ENCODE measurements around the gene HDAC4. TPM values are rescaled to one million over a fixed set of nuclear protein-coding genes. Genes with fewer than 3 reads are reported as not detected.

The HDAC4 gene
- total and polyA plus RNA-seq, 2 experiments from 2014 or later: 9.3 to 10.8 TPM

DNA sequence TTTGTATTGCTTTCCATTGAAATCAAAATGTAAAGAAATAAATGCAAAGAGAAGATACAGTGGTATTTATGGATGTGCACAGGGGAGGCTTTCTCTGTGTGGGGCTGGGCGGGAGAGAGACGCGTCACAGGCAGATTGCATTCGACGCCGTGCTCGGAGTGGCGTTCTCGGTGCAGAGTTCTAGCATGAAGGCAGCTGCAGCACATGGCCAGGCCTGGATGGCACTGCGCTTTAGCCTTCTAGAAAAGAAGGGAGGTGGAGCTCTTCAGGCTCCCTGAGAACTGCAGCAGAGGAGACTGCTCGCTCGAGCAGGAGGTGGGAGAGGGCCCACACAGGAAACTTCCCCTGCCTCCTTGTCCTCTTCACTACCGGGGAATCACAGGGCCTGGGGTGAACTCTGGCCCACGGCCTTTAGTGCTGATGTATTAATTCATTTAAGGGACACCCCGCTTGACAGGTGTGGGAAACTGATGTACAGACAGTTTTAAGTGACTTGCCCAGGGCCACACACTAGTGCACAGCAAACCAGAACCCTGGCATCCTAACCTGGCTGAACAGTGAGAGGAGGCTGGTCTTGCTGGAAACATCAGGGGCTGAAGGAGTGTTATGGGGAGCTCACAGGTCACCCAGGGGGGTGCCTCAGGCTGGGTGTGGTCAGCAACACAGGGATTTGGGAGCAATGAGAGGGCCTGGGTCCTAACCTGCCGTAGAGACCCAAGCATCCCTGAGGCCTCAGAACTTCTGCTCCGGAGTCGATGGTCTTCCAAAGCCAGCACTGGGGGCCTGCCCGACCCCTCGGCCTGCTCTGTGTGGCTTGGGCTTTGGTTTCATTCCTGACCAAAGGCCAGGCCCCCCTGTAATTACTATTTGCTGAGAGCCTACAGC is 199.9 kb downstream of the HDAC4 start:
- Histone ChIP-seq H3K27me3 (no peaks in the 10 kb centered on the region), H2AFZ (no peak overlapping the region), H3K9me2 (replicated peaks; ENCODE audit: insufficient read depth) (no peaks in the 10 kb centered on the region), H3K9me3 (ENCODE audit: low read depth) (no peaks in the 10 kb centered on the region), H3K4me2 (no peak overlapping the region), H4K20me1 (ENCODE audit: insufficient read depth, poor library complexity, severe bottlenecking) (peaks cover 3% of the 10 kb centered on the region), H3K27ac (no peak overlapping the region), H3K79me2 (peaks cover 10% of the 10 kb centered on the region), H3K4me1 (ENCODE audit: insufficient read depth) (no peaks in the 10 kb centered on the region), H3K4me3 (no peak overlapping the region), H3K36me3 (replicated peaks; ENCODE audit: insufficient read depth, low read depth) (no peaks in the 10 kb centered on the region)
- DNase-seq (ENCODE audit: low spot score): no peak
- whole genome bisulfite sequencing (ENCODE audit: low lambda C conversion rate, missing lambda C conversion rate): 84% methylated on average over 20 of the region's 20 CpGs
- no peak for TF ChIP-seq EZH2 (IDR thresholded peaks at IDR 0.05; ENCODE audit: borderline replicate concordance)
- TF ChIP-seq, protein P1, sequence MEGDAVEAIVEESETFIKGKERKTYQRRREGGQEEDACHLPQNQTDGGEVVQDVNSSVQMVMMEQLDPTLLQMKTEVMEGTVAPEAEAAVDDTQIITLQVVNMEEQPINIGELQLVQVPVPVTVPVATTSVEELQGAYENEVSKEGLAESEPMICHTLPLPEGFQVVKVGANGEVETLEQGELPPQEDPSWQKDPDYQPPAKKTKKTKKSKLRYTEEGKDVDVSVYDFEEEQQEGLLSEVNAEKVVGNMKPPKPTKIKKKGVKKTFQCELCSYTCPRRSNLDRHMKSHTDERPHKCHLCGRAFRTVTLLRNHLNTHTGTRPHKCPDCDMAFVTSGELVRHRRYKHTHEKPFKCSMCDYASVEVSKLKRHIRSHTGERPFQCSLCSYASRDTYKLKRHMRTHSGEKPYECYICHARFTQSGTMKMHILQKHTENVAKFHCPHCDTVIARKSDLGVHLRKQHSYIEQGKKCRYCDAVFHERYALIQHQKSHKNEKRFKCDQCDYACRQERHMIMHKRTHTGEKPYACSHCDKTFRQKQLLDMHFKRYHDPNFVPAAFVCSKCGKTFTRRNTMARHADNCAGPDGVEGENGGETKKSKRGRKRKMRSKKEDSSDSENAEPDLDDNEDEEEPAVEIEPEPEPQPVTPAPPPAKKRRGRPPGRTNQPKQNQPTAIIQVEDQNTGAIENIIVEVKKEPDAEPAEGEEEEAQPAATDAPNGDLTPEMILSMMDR (IDR thresholded peaks at IDR 0.05; ENCODE audit: poor library complexity): no peak
- no peak for TF ChIP-seq EZH2phosphoT487 (IDR thresholded peaks at IDR 0.05; ENCODE audit: low read depth, severe bottlenecking, unreplicated experiment)

DNA sequence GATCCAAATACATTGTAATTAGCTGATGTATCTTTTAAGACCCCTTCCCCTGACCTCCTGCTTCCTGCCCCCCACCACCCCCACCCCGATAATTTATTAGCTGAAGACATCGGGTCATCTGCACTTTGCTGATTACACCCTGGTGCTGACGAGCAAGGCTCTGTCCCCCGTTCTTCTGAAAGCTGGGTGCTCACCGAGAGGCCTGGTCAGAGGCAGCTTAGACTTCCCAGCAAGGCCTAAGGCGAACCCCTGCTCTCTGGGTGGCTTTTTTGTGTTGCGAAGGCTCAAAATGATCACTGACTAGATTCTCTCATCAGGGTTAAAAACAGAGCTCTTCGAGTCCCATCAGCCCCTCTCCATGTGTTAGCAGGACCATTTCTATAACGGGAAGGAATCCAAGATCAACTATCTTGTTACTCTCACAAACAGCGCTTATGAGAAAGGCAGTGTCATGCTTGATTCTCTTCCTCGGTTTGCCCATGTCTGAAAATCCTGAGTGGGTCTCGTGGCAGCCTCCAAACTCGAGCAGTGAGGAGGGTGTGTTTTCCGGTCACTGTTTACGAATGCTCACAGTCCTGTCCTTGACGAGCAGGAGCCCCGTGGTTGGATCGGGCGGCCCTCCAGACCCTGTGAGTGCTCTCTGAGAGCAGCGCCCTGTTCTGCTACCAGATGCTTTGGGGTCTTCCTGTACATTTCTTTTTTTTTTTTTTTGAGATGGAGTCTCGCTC is 201.6 kb downstream of the HDAC4 start:
- TF ChIP-seq EZH2 (IDR thresholded peaks at IDR 0.05; ENCODE audit: borderline replicate concordance): no peak
- no peak for TF ChIP-seq EZH2phosphoT487 (IDR thresholded peaks at IDR 0.05; ENCODE audit: low read depth, severe bottlenecking, unreplicated experiment)
- TF ChIP-seq, protein P1 (IDR thresholded peaks at IDR 0.05; ENCODE audit: poor library complexity): no peak
- Histone ChIP-seq H4K20me1 (ENCODE audit: insufficient read depth, poor library complexity, severe bottlenecking) (no peaks in the 10 kb centered on the region), H3K4me2 (no peak overlapping the region), H2AFZ (no peak overlapping the region), H3K4me1 (ENCODE audit: insufficient read depth) (no peaks in the 10 kb centered on the region), H3K36me3 (replicated peaks; ENCODE audit: insufficient read depth, low read depth) (no peaks in the 10 kb centered on the region), H3K9me2 (replicated peaks; ENCODE audit: insufficient read depth) (no peaks in the 10 kb centered on the region), H3K27me3 (no peaks in the 10 kb centered on the region), H3K4me3 (no peak overlapping the region), H3K27ac (no peak overlapping the region), H3K9me3 (ENCODE audit: low read depth) (no peaks in the 10 kb centered on the region), H3K79me2 (no peaks in the 10 kb centered on the region)
- DNase-seq (ENCODE audit: low spot score): no peak
- 89% methylated on average over 21 of the region's 21 CpGs for WGBS (ENCODE audit: low lambda C conversion rate, missing lambda C conversion rate)

DNA sequence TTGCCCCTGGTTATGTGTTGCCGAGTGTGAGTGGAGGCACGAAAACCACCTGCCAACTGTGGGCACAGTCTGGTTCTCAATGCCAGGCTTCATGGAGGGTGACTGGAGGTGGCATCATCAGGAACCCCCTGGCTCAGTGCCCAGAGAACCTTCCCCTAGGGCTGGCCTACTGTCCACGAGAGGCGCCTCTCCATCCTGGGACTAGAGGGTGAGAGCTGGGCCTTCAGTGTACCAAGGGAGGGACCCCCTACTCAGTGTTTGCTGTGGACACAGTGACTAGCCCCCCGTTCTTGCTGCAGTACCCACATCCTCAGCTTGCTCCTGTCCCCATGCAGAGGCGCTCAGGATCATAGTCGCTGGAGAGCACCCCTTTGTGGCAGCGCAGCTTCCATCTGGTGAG is 202.6 kb downstream of the HDAC4 start:
- no peaks in the 10 kb centered on the region for H3K36me3 ChIP-seq (replicated peaks; ENCODE audit: insufficient read depth, low read depth)
- TF ChIP-seq EZH2 (IDR thresholded peaks at IDR 0.05; ENCODE audit: borderline replicate concordance) (no peak), EZH2phosphoT487 (IDR thresholded peaks at IDR 0.05; ENCODE audit: low read depth, severe bottlenecking, unreplicated experiment) (no peak)
- TF ChIP-seq, protein P1 (IDR thresholded peaks at IDR 0.05; ENCODE audit: poor library complexity): no peak
- no peak overlapping the region for H3K27ac ChIP-seq
- no peak overlapping the region for H2AFZ ChIP-seq
- DNase-seq (ENCODE audit: low spot score): no peak
- no peak overlapping the region for H3K4me2 ChIP-seq
- H3K9me3 ChIP-seq (ENCODE audit: low read depth): no peaks in the 10 kb centered on the region
- no peaks in the 10 kb centered on the region for H4K20me1 ChIP-seq (ENCODE audit: insufficient read depth, poor library complexity, severe bottlenecking)
- H3K4me3 ChIP-seq: no peak overlapping the region
- H3K9me2 ChIP-seq (replicated peaks; ENCODE audit: insufficient read depth): no peaks in the 10 kb centered on the region
- WGBS (ENCODE audit: low lambda C conversion rate, missing lambda C conversion rate): 91% methylated on average over 7 of the region's 8 CpGs
- H3K27me3 ChIP-seq: no peaks in the 10 kb centered on the region
- H3K79me2 ChIP-seq: no peaks in the 10 kb centered on the region
- H3K4me1 ChIP-seq (ENCODE audit: insufficient read depth): no peaks in the 10 kb centered on the region
